IMR-90 (cell line): Measurements from ENCODE around the gene DDX50. TPM values are rescaled to one million over a fixed set of nuclear protein-coding genes. Genes with fewer than 3 reads are reported as not detected.
"Not testable (repeated sequence)": the region's sequence is repeated elsewhere in the genome, so short reads cannot be mapped to it uniquely, and the experiment has no call there.

Source experiments
- ATAC-seq: fragments of 200-7000 bp; cut with Tn5 transposase; 2 replicates; pipeline ENCODE4 v1.9.1; 2020; ENCODE audit warnings: low read depth, mild to moderate bottlenecking, moderate library complexity
- BruUV-seq: library from RNA; stranded (reverse); fragments of 400-500 nt; replicated peaks from 2 replicates; lab custom pipeline; 2021; lab: Mats Ljungman, UMichigan
- CTCF ChIA-PET: fragments of 300-600 bp; formaldehyde crosslinking; extraction: SDS; loops from one replicate; lab custom pipeline; 2021; ENCODE audit warnings: antibody characterized with exemption; lab: Yijun Ruan, JAX
- POLR2A ChIA-PET: fragments of 300-600 bp; sonication (Branson Sonifier 250); formaldehyde crosslinking; loops from one replicate; lab custom pipeline; 2022; ENCODE audit warnings: antibody characterized with exemption; ENCODE audit not compliant: unreplicated experiment; lab: Charles Lee
- DNase-seq: peaks from one replicate; pipeline ENCODE4 v3.0.0; 2013
- H2AFZ ChIP-seq: replicated peaks from 2 replicates; pipeline ENCODE3; 2013; ENCODE audit warnings: low read length, mild to moderate bottlenecking; ENCODE audit not compliant: poor library complexity
- H2AK5ac ChIP-seq: 2 replicates; pipeline ENCODE4 v1.6.1; 2013; ENCODE audit warnings: low read depth, low read length, inconsistent platforms
- H2AK9ac ChIP-seq: replicated peaks from 2 replicates; pipeline ENCODE3; 2013; ENCODE audit warnings: mild to moderate bottlenecking, low read depth, low read length, moderate library complexity; ENCODE audit not compliant: poor library complexity
- H2BK120ac ChIP-seq: 2 replicates; pipeline ENCODE4 v1.6.1; 2013; ENCODE audit warnings: low read depth, low read length, inconsistent platforms
- H2BK15ac ChIP-seq: 3 replicates; pipeline ENCODE4 v1.6.1; 2013; ENCODE audit warnings: low read depth, low read length, inconsistent platforms
- H2BK20ac ChIP-seq: 2 replicates; pipeline ENCODE4 v1.6.1; 2013; ENCODE audit warnings: low read depth, mild to moderate bottlenecking, inconsistent platforms, low read length, moderate library complexity
- H2BK5ac ChIP-seq: 2 replicates; pipeline ENCODE4 v1.6.1; 2013; ENCODE audit warnings: mild to moderate bottlenecking, low read depth, low read length, inconsistent platforms; ENCODE audit not compliant: poor library complexity, severe bottlenecking
- H3K14ac ChIP-seq: replicated peaks from 2 replicates; pipeline ENCODE4 v1.6.1; 2013; ENCODE audit warnings: low read depth, low read length, inconsistent platforms
- H3K18ac ChIP-seq: 2 replicates; pipeline ENCODE4 v1.6.1; 2013; ENCODE audit warnings: low read depth, low read length, control low read depth
- H3K23ac ChIP-seq: 2 replicates; pipeline ENCODE4 v1.6.1; 2013; ENCODE audit warnings: low read depth, low read length, inconsistent platforms
- H3K27ac ChIP-seq: 2 replicates; pipeline ENCODE4 v1.5.1; 2013; ENCODE audit warnings: mild to moderate bottlenecking, control low read depth, low read length; ENCODE audit not compliant: insufficient read depth
- H3K27me3 ChIP-seq: 2 replicates; pipeline ENCODE4 v1.6.1; 2013; ENCODE audit warnings: low read length; ENCODE audit not compliant: control insufficient read depth, insufficient read depth
- H3K36me3 ChIP-seq: 2 replicates; pipeline ENCODE4 v1.6.1; 2013; ENCODE audit warnings: low read length, mixed read lengths; ENCODE audit not compliant: control insufficient read depth, insufficient read depth
- H3K4ac ChIP-seq: 2 replicates; pipeline ENCODE4 v1.6.1; 2013; ENCODE audit warnings: low read depth, low read length, inconsistent platforms
- H3K4me1 ChIP-seq: 2 replicates; pipeline ENCODE4 v1.6.1; 2013; ENCODE audit warnings: low read length, mixed read lengths; ENCODE audit not compliant: control insufficient read depth, insufficient read depth
- H3K4me2 ChIP-seq: 2 replicates; pipeline ENCODE4 v1.6.1; 2013; ENCODE audit warnings: low read depth, mild to moderate bottlenecking, control low read depth, low read length, moderate library complexity
- H3K4me3 ChIP-seq: 2 replicates; pipeline ENCODE4 v1.5.1; 2013; ENCODE audit warnings: low read depth, mild to moderate bottlenecking, control low read depth, low read length, moderate library complexity; ENCODE audit not compliant: insufficient read depth
- H3K56ac ChIP-seq: 2 replicates; pipeline ENCODE4 v1.6.1; 2013; ENCODE audit warnings: low read length, inconsistent platforms; ENCODE audit not compliant: insufficient read depth; ENCODE audit errors: extremely low read depth
- H3K79me1 ChIP-seq, 2 experiments: 2 replicates each; pipeline ENCODE4 v1.6.1; 2013; ENCODE audit warnings: low read length in 2 of 2, inconsistent platforms in 1 of 2, low read depth in 1 of 2
- H3K9ac ChIP-seq: 2 replicates; pipeline ENCODE4 v1.6.1; 2013; ENCODE audit warnings: low read depth, low read length, control low read depth
- H3K9me1 ChIP-seq: 2 replicates; pipeline ENCODE4 v1.6.1; 2013; ENCODE audit warnings: low read length, inconsistent platforms; ENCODE audit not compliant: insufficient read depth
- H3K9me3 ChIP-seq: 2 replicates; pipeline ENCODE4 v1.6.1; 2013; ENCODE audit warnings: low read length; ENCODE audit not compliant: control insufficient read depth, insufficient read depth
- H4K20me1 ChIP-seq: 2 replicates; pipeline ENCODE4 v1.6.1; 2013; ENCODE audit warnings: low read length, inconsistent platforms; ENCODE audit not compliant: insufficient read depth
- H4K5ac ChIP-seq: 2 replicates; pipeline ENCODE4 v1.6.1; 2013; ENCODE audit warnings: mild to moderate bottlenecking, low read depth, low read length, control low read depth
- H4K8ac ChIP-seq, 2 experiments: 2 replicates each; pipeline ENCODE4 v1.6.1; 2013; ENCODE audit warnings: low read depth in 2 of 2, low read length in 2 of 2, control low read depth in 1 of 2, inconsistent platforms in 1 of 2
- H4K91ac ChIP-seq: 2 replicates; pipeline ENCODE4 v1.6.1; 2013; ENCODE audit warnings: low read depth, low read length, inconsistent platforms; ENCODE audit not compliant: insufficient read depth
- WGBS, 2 experiments: methylation state at CpG; one replicate each; pipeline versions ENCODE4 v1.1.5 to v1.1.7; 2013; ENCODE audit warnings: missing lambda C conversion rate in 2 of 2; ENCODE audit not compliant: insufficient read length in 1 of 2; ENCODE audit errors: extremely low coverage in 2 of 2; 5-methylcytosine and 5-hydroxymethylcytosine counted together
- dilution Hi-C: fragments of 300-500 bp; cut with HindIII; formaldehyde crosslinking; loops from one replicate; pipeline ENCODE4 v1.14.3; 2018; ENCODE audit warnings: low sequenced_read_pairs; ENCODE audit not compliant: unreplicated experiment
- in situ Hi-C: fragments of 300-500 bp; cut with MboI; formaldehyde crosslinking; loops from 3 replicates; pipeline ENCODE4 v1.14.3; 2019; ENCODE audit warnings: low sequenced_read_pairs, inconsistent platforms, mixed read lengths
- intact Hi-C: fragments of 100-400 bp; cut with micrococcal nuclease; formaldehyde crosslinking; loops from 2 replicates; pipeline ENCODE4 v1.10.0; 2022
- polyA plus RNA-seq, 3 experiments: library from polyadenylated mRNA; depleted of rRNA; stranded (reverse); fragments of >200 nt; gene quantifications; 2 replicates each; pipeline ENCODE4 v1.2.3, GENCODE V29; 2012; ENCODE audit warnings: low replicate concordance in 1 of 3
- total RNA-seq: library from RNA; depleted of rRNA; stranded (reverse); fragments of >200 nt; gene quantifications from 2 replicates; pipeline ENCODE4 v1.2.3, GENCODE V29; 2012

The DDX50 gene
- total and polyA plus RNA-seq, 2 of the 4 experiments (the other 2 are of a cell fraction), result 31.1 to 55.7 TPM

DNA sequence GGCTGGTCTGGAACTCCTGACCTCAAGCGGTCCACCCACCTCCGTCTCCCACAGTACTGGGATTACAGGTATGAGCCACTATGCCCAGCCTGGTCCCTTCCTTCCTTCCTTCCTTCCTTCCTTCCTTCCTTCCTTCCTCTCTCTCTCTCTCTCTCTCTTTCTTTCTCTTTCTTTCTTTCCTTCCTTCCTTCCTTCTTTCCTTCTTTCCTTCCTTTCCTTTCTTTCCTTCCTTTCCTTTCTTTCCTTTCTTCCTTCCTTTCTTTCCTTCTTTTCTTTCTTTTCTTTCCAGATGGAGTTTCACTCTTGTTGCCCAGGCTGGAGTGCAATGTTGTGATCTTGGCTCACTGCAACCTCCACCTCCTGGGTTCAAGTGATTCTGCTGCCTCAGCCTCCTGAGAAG is 28.0 kb downstream of the DDX50 start:
- H2AK9ac ChIP-seq, POLR2A ChIA-PET, H2BK120ac ChIP-seq, H2BK20ac ChIP-seq, H2AFZ ChIP-seq, dilution Hi-C loops, H3K27ac ChIP-seq, H4K8ac ChIP-seq, in situ Hi-C loops, H2BK5ac ChIP-seq, H3K18ac ChIP-seq, H2AK5ac ChIP-seq, H3K9me1 ChIP-seq, H2BK15ac ChIP-seq, ATAC-seq, H3K56ac ChIP-seq, DNase-seq, CTCF ChIA-PET, intact Hi-C loops, H4K91ac ChIP-seq, H3K27me3 ChIP-seq, H3K4me1 ChIP-seq, H3K9me3 ChIP-seq, H3K9ac ChIP-seq, H3K4ac ChIP-seq, H4K5ac ChIP-seq, BruUV-seq, H3K4me3 ChIP-seq, H3K23ac ChIP-seq, H4K20me1 ChIP-seq, H3K4me2 ChIP-seq, H3K14ac ChIP-seq: not testable (repeated sequence)
- no CpG with 5 or more reads among the region's 2 CpGs for WGBS, 2 experiments
- Histone ChIP-seq H3K36me3 (peaks cover 12% of the 10 kb centered on the region), H3K79me1 (peaks cover 19 to 32% of the 10 kb centered on the region in 2 experiments)

GRCh38 chr10:68929888-68930287 is 28.8 kb downstream of the DDX50 start:
- H4K20me1 ChIP-seq, H3K27me3 ChIP-seq, H2BK5ac ChIP-seq, H3K4me2 ChIP-seq, H2AK9ac ChIP-seq, H3K4me3 ChIP-seq, dilution Hi-C loops, H4K5ac ChIP-seq, in situ Hi-C loops, CTCF ChIA-PET, H3K23ac ChIP-seq, H3K4me1 ChIP-seq, H2BK15ac ChIP-seq, H2AFZ ChIP-seq, ATAC-seq, DNase-seq, intact Hi-C loops, H4K8ac ChIP-seq, H3K9ac ChIP-seq, H3K27ac ChIP-seq, H3K9me1 ChIP-seq, H3K9me3 ChIP-seq, H2AK5ac ChIP-seq, H4K91ac ChIP-seq, POLR2A ChIA-PET, BruUV-seq, H2BK20ac ChIP-seq, H2BK120ac ChIP-seq, H3K14ac ChIP-seq, H3K4ac ChIP-seq, H3K56ac ChIP-seq, H3K18ac ChIP-seq: not testable (repeated sequence)
- no CpG with 5 or more reads among the region's 8 CpGs for WGBS, 2 experiments
- peaks cover 11% of the 10 kb centered on the region for H3K36me3 ChIP-seq
- peaks cover 13 to 24% of the 10 kb centered on the region in 2 experiments for H3K79me1 ChIP-seq
